GM10266 (cell line): Measurements from ENCODE around the gene PKD1L1.

Source experiments
- DNase-seq: peaks from one replicate; pipeline ENCODE4 v3.0.0; 2012; ENCODE audit errors: extremely low spot score
- TF ChIP-seq, protein P1 (sequence below): IDR thresholded peaks from 2 replicates; pipeline ENCODE4 v1.5.1; 2012; ENCODE audit warnings: mild to moderate bottlenecking, low read depth; ENCODE audit not compliant: control insufficient read depth, insufficient read depth; ENCODE audit errors: missing control alignments

Gene PKD1L1

DNA sequence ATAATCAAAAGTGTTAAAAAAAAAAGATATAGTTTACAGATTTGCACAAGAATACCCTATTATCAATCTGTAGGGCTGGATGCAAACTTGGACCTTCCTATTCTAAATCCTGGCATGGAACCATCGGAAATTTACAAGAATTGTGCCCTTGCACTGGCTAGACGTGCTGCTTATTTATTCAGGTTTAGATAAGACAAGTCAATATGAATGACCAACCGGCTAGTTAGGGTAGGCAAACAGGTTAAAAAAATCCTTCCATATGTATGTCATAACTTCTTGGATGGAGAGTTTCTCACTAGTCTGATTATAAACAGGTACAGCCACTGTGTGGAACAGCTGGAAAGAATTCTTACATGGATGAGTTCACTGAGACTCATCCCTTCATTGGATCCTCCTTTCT, 41.4 kb downstream of the PKD1L1 start:
- TF ChIP-seq, protein P1, sequence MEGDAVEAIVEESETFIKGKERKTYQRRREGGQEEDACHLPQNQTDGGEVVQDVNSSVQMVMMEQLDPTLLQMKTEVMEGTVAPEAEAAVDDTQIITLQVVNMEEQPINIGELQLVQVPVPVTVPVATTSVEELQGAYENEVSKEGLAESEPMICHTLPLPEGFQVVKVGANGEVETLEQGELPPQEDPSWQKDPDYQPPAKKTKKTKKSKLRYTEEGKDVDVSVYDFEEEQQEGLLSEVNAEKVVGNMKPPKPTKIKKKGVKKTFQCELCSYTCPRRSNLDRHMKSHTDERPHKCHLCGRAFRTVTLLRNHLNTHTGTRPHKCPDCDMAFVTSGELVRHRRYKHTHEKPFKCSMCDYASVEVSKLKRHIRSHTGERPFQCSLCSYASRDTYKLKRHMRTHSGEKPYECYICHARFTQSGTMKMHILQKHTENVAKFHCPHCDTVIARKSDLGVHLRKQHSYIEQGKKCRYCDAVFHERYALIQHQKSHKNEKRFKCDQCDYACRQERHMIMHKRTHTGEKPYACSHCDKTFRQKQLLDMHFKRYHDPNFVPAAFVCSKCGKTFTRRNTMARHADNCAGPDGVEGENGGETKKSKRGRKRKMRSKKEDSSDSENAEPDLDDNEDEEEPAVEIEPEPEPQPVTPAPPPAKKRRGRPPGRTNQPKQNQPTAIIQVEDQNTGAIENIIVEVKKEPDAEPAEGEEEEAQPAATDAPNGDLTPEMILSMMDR: no peak
- no peak for DNase-seq

DNA sequence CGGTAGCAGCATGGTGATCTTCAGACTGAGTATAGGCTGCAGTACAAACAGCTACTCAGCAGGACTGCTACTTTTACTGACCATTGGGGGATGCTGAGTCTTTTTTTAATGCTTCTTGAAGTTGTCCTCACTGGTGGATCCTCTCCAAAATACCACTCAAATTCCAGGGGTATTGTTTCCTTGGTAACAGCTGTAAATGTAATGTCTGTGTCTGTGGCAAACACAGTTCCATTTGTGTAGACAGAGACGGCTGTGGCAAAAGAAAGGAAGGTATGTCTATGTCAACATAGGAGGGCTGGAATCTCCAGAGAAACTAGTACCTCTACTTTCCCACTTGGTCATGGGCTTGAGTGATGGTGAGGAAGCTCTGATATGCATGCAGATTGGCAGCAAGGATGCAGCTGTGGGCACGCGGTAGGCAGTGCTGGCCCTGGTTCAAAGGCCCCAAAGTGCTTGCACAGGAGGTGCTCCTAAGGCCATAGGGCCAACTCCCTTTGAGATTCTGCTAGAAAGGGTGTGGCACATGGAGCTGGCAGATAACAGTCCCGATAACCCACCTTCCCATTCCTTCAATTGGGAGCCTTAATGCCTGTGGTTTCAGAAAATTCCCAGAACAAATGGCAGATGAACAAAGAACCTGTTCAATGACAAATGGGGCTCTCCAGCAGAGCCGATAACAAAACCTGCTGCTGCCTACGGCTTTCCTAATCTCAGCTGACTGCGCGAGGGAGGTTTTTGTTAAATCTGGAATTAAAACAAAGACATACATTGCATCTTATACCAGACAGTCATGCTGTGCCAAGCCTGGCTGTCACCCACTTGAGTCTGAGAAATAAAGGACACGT, 43.0 kb downstream of the PKD1L1 start:
- no peak for DNase-seq
- TF ChIP-seq, protein P1: no peak

DNA sequence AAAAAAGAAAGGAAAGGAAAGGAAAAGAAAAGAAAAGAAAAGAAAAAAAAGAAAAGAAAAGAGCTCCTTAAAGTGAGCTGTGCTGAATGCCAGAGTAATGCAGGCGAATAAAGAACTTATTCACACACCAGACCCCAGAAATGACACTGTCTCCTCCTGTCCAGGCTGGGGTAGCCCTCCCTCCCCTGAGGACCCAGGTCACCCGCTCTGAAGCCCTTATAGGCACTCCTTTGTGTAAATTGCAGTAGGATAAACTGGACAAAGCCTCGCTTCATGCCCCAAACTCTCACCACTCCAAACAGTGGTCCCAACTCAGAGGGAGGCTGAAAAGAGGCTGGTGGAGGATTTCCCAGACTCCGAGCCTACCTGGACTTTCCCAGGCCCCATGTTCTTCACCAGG, 46.3 kb downstream of the PKD1L1 start:
- DNase-seq: no peak
- TF ChIP-seq, protein P1: no peak

DNA sequence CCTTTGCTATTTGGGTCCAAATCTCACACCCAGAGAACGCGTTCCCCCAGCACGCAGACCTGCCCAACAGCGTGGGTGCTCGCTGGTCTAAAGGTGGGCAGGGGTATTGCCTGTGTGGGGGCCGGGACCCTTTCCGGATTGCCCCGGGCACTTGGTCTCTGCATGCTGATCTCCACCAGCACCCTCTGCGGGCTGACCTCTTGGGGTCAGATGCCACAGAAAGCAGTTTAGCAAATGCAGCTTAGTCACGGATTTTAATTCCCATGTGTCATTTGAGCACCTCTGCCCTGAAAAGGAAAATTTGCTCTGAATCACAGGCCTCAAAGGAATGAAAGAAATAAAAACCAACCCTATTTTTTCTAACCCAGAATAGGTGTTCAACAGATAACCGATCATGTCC, 46.7 kb downstream of the PKD1L1 start:
- DNase-seq: no peak
- TF ChIP-seq, protein P1: no peak

DNA sequence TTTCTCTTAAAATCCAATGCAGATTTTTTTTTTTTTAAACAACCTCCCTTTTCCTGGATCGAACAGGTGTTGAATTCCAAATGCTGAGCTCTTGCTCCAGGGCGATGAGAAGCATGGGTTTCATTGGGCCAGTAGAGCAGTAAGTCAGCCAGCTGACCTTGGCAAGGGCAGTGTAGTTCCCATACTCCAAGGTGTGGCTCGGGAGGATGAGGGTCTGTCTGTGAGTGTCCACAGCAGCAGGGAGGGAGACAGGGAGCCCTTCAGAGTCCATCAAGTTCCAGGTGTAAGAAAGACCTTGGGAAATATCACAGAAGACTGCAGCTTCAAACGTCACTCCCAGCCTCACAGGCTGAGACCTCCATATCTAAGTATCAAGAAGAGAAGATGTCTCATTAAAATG, 50.4 kb downstream of the PKD1L1 start:
- TF ChIP-seq, protein P1: no peak
- no peak for DNase-seq

DNA sequence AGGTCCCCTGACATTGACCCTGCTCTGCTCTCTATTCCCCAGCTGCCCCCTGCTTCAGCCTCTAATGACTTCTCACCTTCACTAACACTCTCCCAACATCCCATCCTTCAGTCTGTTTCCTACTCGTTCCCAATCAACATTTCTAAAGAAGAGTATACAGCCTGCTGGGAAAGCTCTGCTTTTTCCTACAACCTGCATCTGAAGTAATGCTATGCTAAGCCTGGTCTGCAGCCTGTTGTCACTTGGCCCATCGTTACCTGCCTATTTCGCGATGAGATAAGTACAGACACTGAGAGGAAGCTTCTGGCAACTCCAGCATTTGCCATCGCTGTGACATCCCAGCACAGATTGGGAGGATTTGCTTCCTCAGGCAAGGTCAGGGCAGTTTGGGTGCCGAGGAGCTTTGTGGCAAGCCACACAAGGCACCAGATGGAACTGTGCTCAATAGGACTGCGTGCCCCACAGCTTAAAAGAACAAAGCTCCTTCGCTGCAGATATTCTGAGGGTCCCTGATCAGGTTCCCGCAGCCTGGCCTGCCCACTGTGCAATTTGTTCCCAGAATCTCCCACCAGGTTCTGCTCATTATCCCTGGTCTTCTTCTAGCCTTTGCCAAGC, 51.4 kb downstream of the PKD1L1 start:
- no peak for DNase-seq
- TF ChIP-seq, protein P1: no peak

DNA sequence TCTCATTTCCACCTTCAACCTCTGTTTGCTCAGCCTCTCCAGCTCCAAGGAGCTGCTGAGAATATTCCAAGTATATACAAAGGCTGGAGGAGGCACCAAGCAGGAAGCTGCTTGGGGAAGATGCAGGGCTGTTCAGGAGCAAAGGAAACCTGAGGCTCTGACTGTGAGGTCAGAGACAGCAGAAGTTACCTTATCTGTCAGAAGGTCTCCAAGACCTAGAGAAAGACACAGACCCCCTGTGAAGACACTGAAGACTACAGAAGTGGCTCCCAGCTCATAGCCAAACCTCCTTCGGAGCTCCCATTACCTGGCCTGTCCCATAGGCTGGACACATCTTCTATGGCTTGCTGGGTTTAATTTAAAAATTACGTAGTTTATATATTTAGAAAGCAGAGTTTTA, 53.2 kb downstream of the PKD1L1 start:
- TF ChIP-seq, protein P1: no peak
- no peak for DNase-seq
